OCI-LY3 (cell line): ENCODE measurements around the gene SLC35F4.

Source experiments
- H2AFZ ChIP-seq: fragments of 200-600, 300-600 bp; shearing (Covaris generic); 2 replicates; pipeline ENCODE4 v1.6.0; 2014; ENCODE audit warnings: antibody characterized with exemption, low read depth, low read length
- H3K27ac ChIP-seq: fragments of 200-600, 300-600 bp; sonication (generic); 2 replicates; pipeline ENCODE4 v1.5.1; 2014; ENCODE audit warnings: mild to moderate bottlenecking, low read length, moderate library complexity, mixed read lengths
- H3K27me3 ChIP-seq: fragments of 200-600, 300-600 bp; sonication (generic); 2 replicates; pipeline ENCODE4 v1.6.1; 2014; ENCODE audit warnings: low read depth, low read length, mixed read lengths
- H3K36me3 ChIP-seq: fragments of 200-600, 300-600 bp; sonication (generic); replicated peaks from 2 replicates; pipeline ENCODE3; 2014; ENCODE audit warnings: low read depth, low read length, mixed read lengths
- H3K4me1 ChIP-seq: fragments of 300-600, 200-600 bp; sonication (generic); 2 replicates; pipeline ENCODE4 v1.6.1; 2014; ENCODE audit warnings: low read length, mixed read lengths
- H3K4me2 ChIP-seq: fragments of 200-600, 300-600 bp; sonication (generic); 2 replicates; pipeline ENCODE4 v1.6.1; 2014; ENCODE audit warnings: low read length, mixed read lengths
- H3K4me3 ChIP-seq: fragments of 300-600, 200-600 bp; sonication (generic); 2 replicates; pipeline ENCODE4 v1.5.1; 2014; ENCODE audit warnings: antibody characterized with exemption, mild to moderate bottlenecking, low read length, moderate library complexity
- H3K79me2 ChIP-seq: fragments of 300-600, 200-600 bp; shearing (Covaris generic); 2 replicates; pipeline ENCODE4 v1.6.1; 2014; ENCODE audit warnings: mild to moderate bottlenecking, low read length, mixed read lengths
- H3K9ac ChIP-seq: fragments of 300-600, 200-600 bp; shearing (Covaris generic); 2 replicates; pipeline ENCODE4 v1.6.0; 2014; ENCODE audit warnings: mild to moderate bottlenecking, low read length, moderate library complexity
- H3K9me3 ChIP-seq: fragments of 200-600, 300-600 bp; shearing (Covaris generic); 2 replicates; pipeline ENCODE4 v1.6.1; 2014; ENCODE audit warnings: low read length, mixed read lengths; ENCODE audit not compliant: insufficient read depth
- H4K20me1 ChIP-seq: fragments of 200-600, 300-600 bp; sonication (generic); 2 replicates; pipeline ENCODE4 v1.6.1; 2016; ENCODE audit warnings: low read length, mixed read lengths; ENCODE audit not compliant: insufficient read depth
- EZH2phosphoT487 ChIP-seq: fragments of 200-600 bp; shearing (Covaris generic); IDR thresholded peaks from 2 replicates; pipeline ENCODE4 v1.6.1; 2018; ENCODE audit warnings: antibody characterized with exemption, mixed run types, low read depth
- TF ChIP-seq, protein P1 (sequence below): fragments of 200-600, 300-600 bp; sonication (generic); IDR thresholded peaks from 2 replicates; pipeline ENCODE4 v1.5.1; 2014; ENCODE audit warnings: antibody characterized with exemption, low read length, low read depth

Gene SLC35F4

DNA sequence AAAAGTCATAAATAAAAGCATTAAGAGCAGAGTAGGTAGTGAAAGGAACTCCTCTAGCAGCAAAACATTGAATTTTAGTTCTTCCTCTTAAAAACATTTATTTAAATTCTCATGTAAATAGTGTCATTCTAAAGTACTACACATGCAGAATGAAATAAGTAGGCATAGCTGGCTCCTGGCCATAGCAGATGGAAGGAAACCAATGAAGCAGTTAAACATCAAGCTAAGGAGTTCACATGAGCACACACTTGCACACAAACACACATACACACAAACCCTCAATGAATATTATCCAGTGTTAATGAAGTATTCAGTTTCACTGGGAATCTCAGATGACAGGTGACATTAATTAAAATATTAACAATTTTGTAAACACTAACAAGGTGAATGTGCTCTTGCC is 69.3 kb downstream of the SLC35F4 start:
- Histone ChIP-seq H3K4me2 (no peak overlapping the region), H3K36me3 (no peaks in the 10 kb centered on the region), H3K4me3 (no peak overlapping the region), H3K79me2 (no peaks in the 10 kb centered on the region), H4K20me1 (no peaks in the 10 kb centered on the region), H3K27me3 (no peaks in the 10 kb centered on the region), H3K27ac (no peak overlapping the region), H2AFZ (no peak overlapping the region), H3K9ac (no peak overlapping the region), H3K4me1 (no peaks in the 10 kb centered on the region), H3K9me3 (no peaks in the 10 kb centered on the region)
- TF ChIP-seq, protein P1, sequence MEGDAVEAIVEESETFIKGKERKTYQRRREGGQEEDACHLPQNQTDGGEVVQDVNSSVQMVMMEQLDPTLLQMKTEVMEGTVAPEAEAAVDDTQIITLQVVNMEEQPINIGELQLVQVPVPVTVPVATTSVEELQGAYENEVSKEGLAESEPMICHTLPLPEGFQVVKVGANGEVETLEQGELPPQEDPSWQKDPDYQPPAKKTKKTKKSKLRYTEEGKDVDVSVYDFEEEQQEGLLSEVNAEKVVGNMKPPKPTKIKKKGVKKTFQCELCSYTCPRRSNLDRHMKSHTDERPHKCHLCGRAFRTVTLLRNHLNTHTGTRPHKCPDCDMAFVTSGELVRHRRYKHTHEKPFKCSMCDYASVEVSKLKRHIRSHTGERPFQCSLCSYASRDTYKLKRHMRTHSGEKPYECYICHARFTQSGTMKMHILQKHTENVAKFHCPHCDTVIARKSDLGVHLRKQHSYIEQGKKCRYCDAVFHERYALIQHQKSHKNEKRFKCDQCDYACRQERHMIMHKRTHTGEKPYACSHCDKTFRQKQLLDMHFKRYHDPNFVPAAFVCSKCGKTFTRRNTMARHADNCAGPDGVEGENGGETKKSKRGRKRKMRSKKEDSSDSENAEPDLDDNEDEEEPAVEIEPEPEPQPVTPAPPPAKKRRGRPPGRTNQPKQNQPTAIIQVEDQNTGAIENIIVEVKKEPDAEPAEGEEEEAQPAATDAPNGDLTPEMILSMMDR = no peak

DNA sequence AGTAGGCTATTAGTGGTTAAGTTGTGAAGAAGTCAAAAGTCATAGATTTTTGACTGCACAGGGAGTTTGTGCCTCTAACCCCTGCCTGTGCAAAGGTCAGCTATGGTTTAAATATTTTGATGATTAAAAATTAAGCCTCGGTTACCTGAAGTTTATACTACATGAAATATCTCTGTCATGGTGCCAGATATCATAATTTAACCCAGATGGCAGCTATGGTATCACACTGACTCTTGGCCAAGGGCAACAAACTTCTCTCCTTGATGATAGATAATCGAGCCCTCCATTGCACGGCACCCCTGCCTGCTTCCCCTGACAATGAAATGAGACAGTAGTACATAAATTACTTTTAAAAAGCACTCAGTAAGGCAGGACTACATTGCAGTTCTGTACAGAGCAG is 80.8 kb downstream of the SLC35F4 start:
- H3K4me1 ChIP-seq = no peaks in the 10 kb centered on the region
- no peak overlapping the region for H3K9ac ChIP-seq
- TF ChIP-seq, protein P1 = no peak
- TF ChIP-seq EZH2phosphoT487 = no peak
- H3K36me3 ChIP-seq = no peaks in the 10 kb centered on the region
- no peak overlapping the region for H3K4me3 ChIP-seq
- H3K79me2 ChIP-seq = no peaks in the 10 kb centered on the region
- H3K4me2 ChIP-seq = no peak overlapping the region
- H3K9me3 ChIP-seq = no peaks in the 10 kb centered on the region; the same call in 1 of the 2 replicates
- no peak overlapping the region for H2AFZ ChIP-seq
- no peaks in the 10 kb centered on the region for H4K20me1 ChIP-seq
- no peaks in the 10 kb centered on the region for H3K27me3 ChIP-seq
- H3K27ac ChIP-seq = no peak overlapping the region

DNA sequence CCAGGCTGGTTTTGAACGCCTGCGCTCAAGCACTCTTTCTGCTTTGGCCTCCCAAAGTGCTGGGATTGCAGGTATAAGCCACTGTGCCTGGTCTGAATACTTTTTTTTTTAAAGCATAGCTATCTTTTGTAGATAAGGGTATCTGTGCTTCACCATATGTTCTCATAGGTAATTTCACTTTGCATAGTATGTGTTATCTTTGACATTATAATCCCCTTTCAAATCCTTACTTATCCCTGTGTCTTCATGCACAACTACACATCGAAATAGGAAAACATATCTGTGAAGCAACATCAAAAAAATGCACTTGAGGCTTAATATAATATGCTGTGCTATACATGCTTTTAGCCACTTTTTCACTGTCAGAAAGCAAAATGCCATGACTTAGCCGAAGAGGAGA is 94.1 kb downstream of the SLC35F4 start:
- no peaks in the 10 kb centered on the region for H4K20me1 ChIP-seq
- no peak overlapping the region for H3K4me3 ChIP-seq
- H3K9ac ChIP-seq = no peak overlapping the region
- H3K36me3 ChIP-seq = no peaks in the 10 kb centered on the region
- no peak for TF ChIP-seq EZH2phosphoT487
- TF ChIP-seq, protein P1 = no peak
- no peak overlapping the region for H3K27ac ChIP-seq
- H3K4me2 ChIP-seq = no peak overlapping the region
- no peaks in the 10 kb centered on the region for H3K79me2 ChIP-seq
- no peak overlapping the region for H2AFZ ChIP-seq
- no peaks in the 10 kb centered on the region for H3K9me3 ChIP-seq
- no peaks in the 10 kb centered on the region for H3K4me1 ChIP-seq
- H3K27me3 ChIP-seq = no peaks in the 10 kb centered on the region

DNA sequence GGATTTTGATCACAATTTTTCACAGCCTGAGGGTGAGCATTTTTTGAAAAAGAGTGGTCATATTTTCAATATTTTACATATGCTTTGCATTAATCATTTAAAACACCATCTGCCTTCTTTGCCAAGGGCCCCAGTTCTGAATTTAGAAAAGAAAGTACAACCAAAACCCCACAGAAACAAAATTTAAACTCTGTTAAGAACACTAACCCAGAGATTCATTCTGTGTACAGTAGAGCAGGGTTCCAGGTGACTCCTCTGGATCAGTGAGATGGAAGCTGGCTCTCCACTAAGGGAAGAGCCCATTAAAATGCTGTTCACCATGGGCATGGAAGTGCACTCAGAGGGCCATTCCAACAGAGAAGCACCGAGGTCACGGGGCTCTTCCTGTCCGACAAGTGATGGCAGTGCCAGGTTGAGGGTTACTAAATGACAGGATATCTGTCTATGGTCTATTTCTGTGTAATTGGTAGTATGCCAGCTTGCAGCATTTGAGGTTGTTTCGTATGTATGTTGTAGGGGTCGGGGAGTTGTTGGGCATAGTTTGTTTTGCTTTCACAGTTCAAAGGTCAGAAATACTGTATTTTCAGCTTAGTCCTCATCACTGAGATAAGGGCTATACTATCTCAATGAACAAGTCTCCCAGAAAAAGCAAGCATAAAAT is 95.9 kb downstream of the SLC35F4 start:
- no peaks in the 10 kb centered on the region for H3K36me3 ChIP-seq
- no peak overlapping the region for H3K4me3 ChIP-seq
- H3K9ac ChIP-seq = no peak overlapping the region
- no peak overlapping the region for H3K4me2 ChIP-seq
- H2AFZ ChIP-seq = no peak overlapping the region
- no peaks in the 10 kb centered on the region for H3K9me3 ChIP-seq
- no peaks in the 10 kb centered on the region for H4K20me1 ChIP-seq
- no peaks in the 10 kb centered on the region for H3K4me1 ChIP-seq
- no peaks in the 10 kb centered on the region for H3K27me3 ChIP-seq
- H3K27ac ChIP-seq = no peak overlapping the region
- TF ChIP-seq, protein P1 = no peak
- no peak for TF ChIP-seq EZH2phosphoT487
- H3K79me2 ChIP-seq = no peaks in the 10 kb centered on the region
